NB4 (cell line): ENCODE results near the gene ZSCAN9.

Experiments
- CTCF ChIP-seq: IDR thresholded peaks from one replicate; pipeline ENCODE4 v1.5.1; 2012; ENCODE audit warnings: low read depth, low read length
- MAX ChIP-seq: IDR thresholded peaks from 2 replicates; pipeline ENCODE4 v1.6.1; 2011; ENCODE audit warnings: low read depth, low read length

- TF ChIP-seq CTCF (no peak), MAX (no peak)
Measured at GRCh38 chr6:28280595-28281287, 55.7 kb downstream of the ZSCAN9 start.
